Measurements from ENCODE around the gene UFSP2.

DNA sequence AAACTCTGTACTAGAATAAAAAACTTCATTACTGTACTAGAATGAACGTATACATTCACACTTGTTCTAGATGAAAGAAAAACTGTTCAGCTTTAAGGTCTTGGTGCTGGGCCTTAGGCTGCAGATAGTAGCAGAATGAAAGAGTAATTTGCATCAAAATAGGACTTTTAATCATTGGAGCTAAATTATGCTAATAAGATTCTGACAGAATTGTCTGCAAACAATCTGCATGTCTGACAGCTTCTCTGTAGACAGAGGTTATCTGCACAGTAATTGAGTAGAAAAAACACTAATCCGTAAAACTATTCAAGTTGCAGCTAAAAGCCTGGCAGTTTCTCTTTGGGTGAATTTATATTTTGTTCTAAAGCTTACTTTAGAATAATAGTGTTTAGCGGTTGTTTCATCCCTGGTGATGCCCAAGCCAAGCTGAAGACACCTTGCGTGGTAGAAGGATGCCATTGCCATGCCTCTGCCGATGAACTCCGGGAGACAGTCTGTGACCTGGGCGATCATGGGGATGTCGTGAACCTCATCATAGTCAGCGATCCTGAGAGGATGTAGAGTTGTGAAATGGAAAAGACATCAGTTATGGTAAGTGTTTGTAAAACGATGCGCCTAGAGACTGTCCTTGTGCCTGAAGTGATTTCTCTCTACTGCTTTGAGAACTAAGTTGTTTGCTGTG is 55.4 kb downstream of the UFSP2 start:
- TF ChIP-seq, protein P1, sequence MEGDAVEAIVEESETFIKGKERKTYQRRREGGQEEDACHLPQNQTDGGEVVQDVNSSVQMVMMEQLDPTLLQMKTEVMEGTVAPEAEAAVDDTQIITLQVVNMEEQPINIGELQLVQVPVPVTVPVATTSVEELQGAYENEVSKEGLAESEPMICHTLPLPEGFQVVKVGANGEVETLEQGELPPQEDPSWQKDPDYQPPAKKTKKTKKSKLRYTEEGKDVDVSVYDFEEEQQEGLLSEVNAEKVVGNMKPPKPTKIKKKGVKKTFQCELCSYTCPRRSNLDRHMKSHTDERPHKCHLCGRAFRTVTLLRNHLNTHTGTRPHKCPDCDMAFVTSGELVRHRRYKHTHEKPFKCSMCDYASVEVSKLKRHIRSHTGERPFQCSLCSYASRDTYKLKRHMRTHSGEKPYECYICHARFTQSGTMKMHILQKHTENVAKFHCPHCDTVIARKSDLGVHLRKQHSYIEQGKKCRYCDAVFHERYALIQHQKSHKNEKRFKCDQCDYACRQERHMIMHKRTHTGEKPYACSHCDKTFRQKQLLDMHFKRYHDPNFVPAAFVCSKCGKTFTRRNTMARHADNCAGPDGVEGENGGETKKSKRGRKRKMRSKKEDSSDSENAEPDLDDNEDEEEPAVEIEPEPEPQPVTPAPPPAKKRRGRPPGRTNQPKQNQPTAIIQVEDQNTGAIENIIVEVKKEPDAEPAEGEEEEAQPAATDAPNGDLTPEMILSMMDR (conservative IDR thresholded peaks at IDR 0.05; ENCODE audit: low read depth in 2 of 2): no peak
- TF ChIP-seq EZH2phosphoT487 (IDR thresholded peaks at IDR 0.05; ENCODE audit: unreplicated experiment) (no peak), ZNF331 (CRISPR knock-in tag; IDR thresholded peaks at IDR 0.05; ENCODE audit: low read depth) (no peak)
